GM10248 (cell line): ENCODE results near the gene ATP2C2.

ENCODE experiments used
- CTCF ChIA-PET: fragments of 300-600 bp; sonication (Branson Sonifier 250); formaldehyde crosslinking; extraction: SDS; loops from one replicate; lab custom pipeline; 2021; ENCODE audit warnings: antibody characterized with exemption; lab: Yijun Ruan, JAX
- POLR2A ChIA-PET: fragments of 350-650 bp; sonication (Branson Sonifier 250); formaldehyde crosslinking; extraction: SDS; loops from one replicate; lab custom pipeline; 2020; ENCODE audit warnings: antibody characterized with exemption; lab: Yijun Ruan, JAX
- DNase-seq: peaks from one replicate; pipeline ENCODE4 v3.0.0; 2012; ENCODE audit errors: extremely low spot score
- CTCF ChIP-seq: IDR thresholded peaks from 2 replicates; pipeline ENCODE4 v1.5.1; 2012; ENCODE audit warnings: mild to moderate bottlenecking, low read depth; ENCODE audit errors: extremely low read depth, missing control alignments, control extremely low read depth

The ATP2C2 gene

GRCh38 chr16:84368308-84368996 is at the start of gene ATP2C2:
Gene ATP2C2 (plus strand): TSS chr16:84368538. CDS start chr16:84368616, 78 bp downstream.
- ChIA-PET CTCF (no interaction called here), POLR2A (no interaction called here)

GRCh38 chr16:84319146-84319760 is 49.1 kb upstream of the ATP2C2 start:
- no peak for DNase-seq
- no peak for TF ChIP-seq CTCF
- ChIA-PET CTCF (no interaction called here), POLR2A (no interaction called here)

More at GRCh38 chr16:84368308-84368996, at the start of gene ATP2C2:
- no peak for DNase-seq
- no peak for TF ChIP-seq CTCF

- ChIA-PET POLR2A (no interaction called here), CTCF (no interaction called here)
- DNase-seq = no peak
- TF ChIP-seq CTCF = no peak
Measured at GRCh38 chr16:84320511-84320910, 47.8 kb upstream of the ATP2C2 start.

- ChIA-PET CTCF (no interaction called here), POLR2A (no interaction called here)
- no peak for DNase-seq
- TF ChIP-seq CTCF = no peak
Measured at GRCh38 chr16:84321932-84322331, 46.4 kb upstream of the ATP2C2 start.

GRCh38 chr16:84322749-84323148 is 45.6 kb upstream of the ATP2C2 start:
- CTCF ChIA-PET = no interaction called here
- no peak for TF ChIP-seq CTCF
- no peak for DNase-seq
- POLR2A ChIA-PET = no interaction called here

- POLR2A ChIA-PET = no interaction called here
- TF ChIP-seq CTCF = no peak
- no peak for DNase-seq
- CTCF ChIA-PET = no interaction called here
Measured at GRCh38 chr16:84323606-84324005, 44.7 kb upstream of the ATP2C2 start.
